ENCODE data around the gene CNIH4.

GRCh38 chr1:224404916-224405603 lies 48.4 kb downstream of the CNIH4 start:
- TF ChIP-seq CTCF (IDR thresholded peaks at IDR 0.05; ENCODE audit: insufficient read depth, low read depth, low read length) (no peak), EZH2 (IDR thresholded peaks at IDR 0.05; ENCODE audit: insufficient read depth, low read length) (no peak)

Data from astrocyte (in vitro differentiated cells and primary cell).